HepG2 (cell line): ENCODE results near the gene PDLIM5. TPM values are rescaled to one million over a fixed set of nuclear protein-coding genes. Genes with fewer than 3 reads are reported as not detected.
A peak's percentile ranks its signal among the peaks of the same experiment; 100 is the strongest.

ENCODE experiments used
- ATF5 ChIP-seq: sonication (generic); formaldehyde crosslinking; IDR thresholded peaks from 2 replicates; pipeline ENCODE4 v1.4.0; 2020; ENCODE audit warnings: mild to moderate bottlenecking, low read depth, missing genetic modification reagents
- BHLHE40 ChIP-seq: IDR thresholded peaks from 2 replicates; pipeline ENCODE4 v1.6.1; 2011; ENCODE audit warnings: low read length, improper control_type of control experiment
- GFI1 ChIP-seq: sonication (generic); formaldehyde crosslinking; IDR thresholded peaks from 2 replicates; pipeline ENCODE4 v1.5.0; 2020; ENCODE audit warnings: missing genetic modification reagents, mild to moderate bottlenecking, borderline replicate concordance
- HMGXB4 ChIP-seq, 2 experiments: sonication (generic) in 1 of 2; formaldehyde crosslinking in 1 of 2; IDR thresholded peaks; 2 replicates each; pipeline versions ENCODE4 v1.4.0 to v1.6.1; 2018 to 2020; ENCODE audit warnings: missing genetic modification reagents in 2 of 2, borderline replicate concordance in 1 of 2, low read depth in 1 of 2, mild to moderate bottlenecking in 1 of 2, missing biosample characterization in 1 of 2
- KLF16 ChIP-seq, 2 experiments: sonication (generic) in 1 of 2; formaldehyde crosslinking in 1 of 2; IDR thresholded peaks; 2 replicates each; pipeline versions ENCODE4 v1.6.1 to v1.8.0; 2016 to 2023; ENCODE audit warnings: missing genetic modification reagents in 2 of 2, missing compliant biosample characterization in 1 of 2
- MIER3 ChIP-seq: IDR thresholded peaks from 2 replicates; pipeline ENCODE4 v1.6.1; 2016; ENCODE audit warnings: missing compliant biosample characterization, borderline replicate concordance
- NCOA1 ChIP-seq: sonication (generic); formaldehyde crosslinking; IDR thresholded peaks from 2 replicates; pipeline ENCODE4 v1.9.0; 2021; ENCODE audit warnings: missing genetic modification reagents
- PAF1 ChIP-seq: IDR thresholded peaks from 2 replicates; pipeline ENCODE4 v1.6.1; 2016; ENCODE audit warnings: missing genetic modification reagents, missing compliant biosample characterization
- SNAI1 ChIP-seq: sonication (generic); formaldehyde crosslinking; IDR thresholded peaks from 2 replicates; pipeline ENCODE4 v1.5.0; 2020; ENCODE audit warnings: mild to moderate bottlenecking, missing genetic modification reagents, borderline replicate concordance
- SOX6 ChIP-seq, 2 experiments: fragments of 450-650 bp in 1 of 2; sonication (generic) in 1 of 2; formaldehyde crosslinking in 1 of 2; IDR thresholded peaks; 2 replicates each; pipeline versions ENCODE4 v1.4.0 to v1.6.1; 2017 to 2020; ENCODE audit warnings: antibody characterized with exemption in 1 of 2, mild to moderate bottlenecking in 1 of 2, missing genetic modification reagents in 1 of 2
- YEATS2 ChIP-seq: sonication (generic); formaldehyde crosslinking; IDR thresholded peaks from 2 replicates; pipeline ENCODE4 v1.4.0; 2020; ENCODE audit warnings: missing genetic modification reagents, borderline replicate concordance
- ZNF331 ChIP-seq: sonication (generic); formaldehyde crosslinking; IDR thresholded peaks from 2 replicates; pipeline ENCODE4 v1.4.0; 2020; ENCODE audit warnings: missing genetic modification reagents
- ZNF432 ChIP-seq: sonication (generic); formaldehyde crosslinking; IDR thresholded peaks from 2 replicates; pipeline ENCODE4 v1.5.0; 2020; ENCODE audit warnings: missing genetic modification reagents, mild to moderate bottlenecking, borderline replicate concordance
- ZNF549 ChIP-seq: sonication (generic); formaldehyde crosslinking; IDR thresholded peaks from 2 replicates; pipeline ENCODE4 v1.5.0; 2020; ENCODE audit warnings: missing genetic modification reagents
- ZNF792 ChIP-seq: IDR thresholded peaks from 2 replicates; pipeline ENCODE4 v1.6.1; 2016
- ZNF878 ChIP-seq: sonication (generic); formaldehyde crosslinking; IDR thresholded peaks from 2 replicates; pipeline ENCODE4 v1.8.1; 2023; ENCODE audit warnings: mild to moderate bottlenecking, missing genetic modification reagents, moderate library complexity
- polyA plus RNA-seq, 8 experiments: library from polyadenylated mRNA; depleted of rRNA in 3 of 8; stranded (reverse) in 7 of 8; unstranded in 1 of 8; fragments of >200 nt; fragmentation: Illumina TruSeq in 4 of 8; extraction: Trizol in 4 of 8; gene quantifications; 2 replicates each; pipeline versions ENCODE4 v1.2.1 to v1.2.3, GENCODE V29; 2011 to 2016; ENCODE audit warnings: low read depth in 4 of 8, missing spikeins in 1 of 8, mixed read lengths in 1 of 8; ENCODE audit not compliant: insufficient read depth in 1 of 8
- total RNA-seq, 5 experiments: library from RNA; depleted of rRNA; stranded (reverse); fragments of >200 nt; fragmentation: Illumina TruSeq; extraction: Trizol; gene quantifications; 2 replicates each; pipeline ENCODE4 v1.2.3, GENCODE V29; 2016; ENCODE audit warnings: low read depth in 1 of 5
- TF ChIP-seq, protein P1 (sequence below): sonication (generic); formaldehyde crosslinking; IDR thresholded peaks from 2 replicates; pipeline ENCODE4 v1.5.1; 2020; ENCODE audit warnings: missing genetic modification reagents, mild to moderate bottlenecking, borderline replicate concordance
- TF ChIP-seq, protein P2 (sequence below): sonication (generic); formaldehyde crosslinking; IDR thresholded peaks from 2 replicates; pipeline ENCODE4 v1.5.1; 2020; ENCODE audit warnings: mild to moderate bottlenecking, missing genetic modification reagents, borderline replicate concordance

Gene PDLIM5
- total and polyA plus RNA-seq, 2 of the 13 experiments (the other 11 are each of a cell fraction or from before 2014, with no cell fraction given): 52.8 to 119 TPM

- TF ChIP-seq, protein P1, sequence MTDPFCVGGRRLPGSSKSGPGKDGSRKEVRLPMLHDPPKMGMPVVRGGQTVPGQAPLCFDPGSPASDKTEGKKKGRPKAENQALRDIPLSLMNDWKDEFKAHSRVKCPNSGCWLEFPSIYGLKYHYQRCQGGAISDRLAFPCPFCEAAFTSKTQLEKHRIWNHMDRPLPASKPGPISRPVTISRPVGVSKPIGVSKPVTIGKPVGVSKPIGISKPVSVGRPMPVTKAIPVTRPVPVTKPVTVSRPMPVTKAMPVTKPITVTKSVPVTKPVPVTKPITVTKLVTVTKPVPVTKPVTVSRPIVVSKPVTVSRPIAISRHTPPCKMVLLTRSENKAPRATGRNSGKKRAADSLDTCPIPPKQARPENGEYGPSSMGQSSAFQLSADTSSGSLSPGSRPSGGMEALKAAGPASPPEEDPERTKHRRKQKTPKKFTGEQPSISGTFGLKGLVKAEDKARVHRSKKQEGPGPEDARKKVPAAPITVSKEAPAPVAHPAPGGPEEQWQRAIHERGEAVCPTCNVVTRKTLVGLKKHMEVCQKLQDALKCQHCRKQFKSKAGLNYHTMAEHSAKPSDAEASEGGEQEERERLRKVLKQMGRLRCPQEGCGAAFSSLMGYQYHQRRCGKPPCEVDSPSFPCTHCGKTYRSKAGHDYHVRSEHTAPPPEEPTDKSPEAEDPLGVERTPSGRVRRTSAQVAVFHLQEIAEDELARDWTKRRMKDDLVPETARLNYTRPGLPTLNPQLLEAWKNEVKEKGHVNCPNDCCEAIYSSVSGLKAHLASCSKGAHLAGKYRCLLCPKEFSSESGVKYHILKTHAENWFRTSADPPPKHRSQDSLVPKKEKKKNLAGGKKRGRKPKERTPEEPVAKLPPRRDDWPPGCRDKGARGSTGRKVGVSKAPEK: no peak
- TF ChIP-seq SOX6 (IDR thresholded peaks at IDR 0.05): no peak
- TF ChIP-seq SOX6 (CRISPR knock-in tag; IDR thresholded peaks at IDR 0.05): peak; percentile 86
- no peak for TF ChIP-seq PAF1 (CRISPR knock-in tag)
- TF ChIP-seq GFI1 (CRISPR knock-in tag): peak; percentile 83
- no peak; the same call in 1 of the 2 replicates for TF ChIP-seq YEATS2
- TF ChIP-seq ZNF331: peak; percentile 39; the same call in 1 of the 2 replicates
- TF ChIP-seq ZNF549 (CRISPR knock-in tag): no peak
- TF ChIP-seq KLF16 (CRISPR knock-in tag; IDR thresholded peaks at IDR 0.05): peak in 1 of 2 experiments; percentile 70; a peak in 1 of 4 replicates
- no peak for TF ChIP-seq ATF5 (CRISPR knock-in tag)
- no peak for TF ChIP-seq BHLHE40
- TF ChIP-seq HMGXB4 (CRISPR knock-in tag; IDR thresholded peaks at IDR 0.05; ENCODE audit: borderline replicate concordance in 1 of 2, low read depth in 1 of 2): 0 out of 4 replicates have a peak, but pooled peaks of 1 of the 2 experiments have one; percentile 43
- peak; percentile 61; the same call in 1 of the 2 replicates for TF ChIP-seq ZNF878 (CRISPR knock-in tag)
- no peak for TF ChIP-seq NCOA1 (CRISPR knock-in tag)
- no peak for TF ChIP-seq ZNF432 (CRISPR knock-in tag)
- TF ChIP-seq, protein P2, sequence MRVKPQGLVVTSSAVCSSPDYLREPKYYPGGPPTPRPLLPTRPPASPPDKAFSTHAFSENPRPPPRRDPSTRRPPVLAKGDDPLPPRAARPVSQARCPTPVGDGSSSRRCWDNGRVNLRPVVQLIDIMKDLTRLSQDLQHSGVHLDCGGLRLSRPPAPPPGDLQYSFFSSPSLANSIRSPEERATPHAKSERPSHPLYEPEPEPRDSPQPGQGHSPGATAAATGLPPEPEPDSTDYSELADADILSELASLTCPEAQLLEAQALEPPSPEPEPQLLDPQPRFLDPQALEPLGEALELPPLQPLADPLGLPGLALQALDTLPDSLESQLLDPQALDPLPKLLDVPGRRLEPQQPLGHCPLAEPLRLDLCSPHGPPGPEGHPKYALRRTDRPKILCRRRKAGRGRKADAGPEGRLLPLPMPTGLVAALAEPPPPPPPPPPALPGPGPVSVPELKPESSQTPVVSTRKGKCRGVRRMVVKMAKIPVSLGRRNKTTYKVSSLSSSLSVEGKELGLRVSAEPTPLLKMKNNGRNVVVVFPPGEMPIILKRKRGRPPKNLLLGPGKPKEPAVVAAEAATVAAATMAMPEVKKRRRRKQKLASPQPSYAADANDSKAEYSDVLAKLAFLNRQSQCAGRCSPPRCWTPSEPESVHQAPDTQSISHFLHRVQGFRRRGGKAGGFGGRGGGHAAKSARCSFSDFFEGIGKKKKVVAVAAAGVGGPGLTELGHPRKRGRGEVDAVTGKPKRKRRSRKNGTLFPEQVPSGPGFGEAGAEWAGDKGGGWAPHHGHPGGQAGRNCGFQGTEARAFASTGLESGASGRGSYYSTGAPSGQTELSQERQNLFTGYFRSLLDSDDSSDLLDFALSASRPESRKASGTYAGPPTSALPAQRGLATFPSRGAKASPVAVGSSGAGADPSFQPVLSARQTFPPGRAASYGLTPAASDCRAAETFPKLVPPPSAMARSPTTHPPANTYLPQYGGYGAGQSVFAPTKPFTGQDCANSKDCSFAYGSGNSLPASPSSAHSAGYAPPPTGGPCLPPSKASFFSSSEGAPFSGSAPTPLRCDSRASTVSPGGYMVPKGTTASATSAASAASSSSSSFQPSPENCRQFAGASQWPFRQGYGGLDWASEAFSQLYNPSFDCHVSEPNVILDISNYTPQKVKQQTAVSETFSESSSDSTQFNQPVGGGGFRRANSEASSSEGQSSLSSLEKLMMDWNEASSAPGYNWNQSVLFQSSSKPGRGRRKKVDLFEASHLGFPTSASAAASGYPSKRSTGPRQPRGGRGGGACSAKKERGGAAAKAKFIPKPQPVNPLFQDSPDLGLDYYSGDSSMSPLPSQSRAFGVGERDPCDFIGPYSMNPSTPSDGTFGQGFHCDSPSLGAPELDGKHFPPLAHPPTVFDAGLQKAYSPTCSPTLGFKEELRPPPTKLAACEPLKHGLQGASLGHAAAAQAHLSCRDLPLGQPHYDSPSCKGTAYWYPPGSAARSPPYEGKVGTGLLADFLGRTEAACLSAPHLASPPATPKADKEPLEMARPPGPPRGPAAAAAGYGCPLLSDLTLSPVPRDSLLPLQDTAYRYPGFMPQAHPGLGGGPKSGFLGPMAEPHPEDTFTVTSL (CRISPR knock-in tag): peak; percentile 93
- peak; percentile 70; the same call in 1 of the 2 replicates for TF ChIP-seq MIER3 (CRISPR knock-in tag)
- TF ChIP-seq ZNF792 (CRISPR knock-in tag): peak; percentile 82
- no peak for TF ChIP-seq SNAI1 (CRISPR knock-in tag)
Measured at GRCh38 chr4:94428884-94429283, 22.9 kb upstream of the PDLIM5 start (continued).
